ACC112 (cell line): ENCODE results near the gene TMEM209.
"Not testable (repeated sequence)": the region's sequence is repeated elsewhere in the genome, so short reads cannot be mapped to it uniquely, and the experiment has no call there.

Experiments used
- H2AFZ ChIP-seq: fragments of 200-600 bp; sonication (generic); one replicate; pipeline ENCODE4 v1.6.0; 2017; ENCODE audit warnings: antibody characterized with exemption, low read length; ENCODE audit not compliant: unreplicated experiment
- H3K27ac ChIP-seq: fragments of 200-600 bp; sonication (generic); 2 replicates; pipeline ENCODE4 v1.5.1; 2014; ENCODE audit warnings: low read depth, mild to moderate bottlenecking, antibody characterized with exemption, low read length, moderate library complexity
- H3K27me3 ChIP-seq: fragments of 200-600 bp; sonication (generic); 2 replicates; pipeline ENCODE4 v1.6.1; 2014; ENCODE audit warnings: mild to moderate bottlenecking, antibody characterized with exemption, low read length, moderate library complexity, mixed read lengths; ENCODE audit not compliant: insufficient read depth
- H3K36me3 ChIP-seq: fragments of 200-600 bp; sonication (generic); 2 replicates; pipeline ENCODE4 v1.6.1; 2016; ENCODE audit warnings: mild to moderate bottlenecking, antibody characterized with exemption, low read length, moderate library complexity, mixed read lengths; ENCODE audit not compliant: insufficient read depth
- H3K4me1 ChIP-seq: fragments of 200-600 bp; sonication (generic); one replicate; pipeline ENCODE4 v1.6.1; 2016; ENCODE audit warnings: low read length, mixed read lengths; ENCODE audit not compliant: insufficient read depth, unreplicated experiment, control insufficient read depth
- H3K4me3 ChIP-seq: fragments of 200-600 bp; sonication (generic); 2 replicates; pipeline ENCODE4 v1.5.1; 2014; ENCODE audit warnings: mild to moderate bottlenecking, low read depth, low read length
- H3K79me2 ChIP-seq: fragments of 200-600 bp; sonication (generic); one replicate; pipeline ENCODE4 v1.6.0; 2016; ENCODE audit warnings: low read length; ENCODE audit not compliant: control insufficient read depth, unreplicated experiment, insufficient read depth

The TMEM209 gene

GRCh38 chr7:130196476-130196875 lies 8.7 kb downstream of the TMEM209 start:
- Histone ChIP-seq H3K4me3 (no peak overlapping the region), H3K36me3 (peaks cover 27% of the 10 kb centered on the region; the same call in 1 of the 2 replicates), H2AFZ (no peak overlapping the region), H3K79me2 (peaks cover 2% of the 10 kb centered on the region), H3K27ac (no peak overlapping the region), H3K27me3 (no peaks in the 10 kb centered on the region), H3K4me1 (no peaks in the 10 kb centered on the region)

- Histone ChIP-seq H3K4me1 (no peaks in the 10 kb centered on the region), H3K79me2 (no peaks in the 10 kb centered on the region), H3K36me3 (peaks cover 22% of the 10 kb centered on the region; the same call in 1 of the 2 replicates), H2AFZ (no peak overlapping the region), H3K27me3 (no peaks in the 10 kb centered on the region), H3K27ac (no peak overlapping the region), H3K4me3 (no peak overlapping the region)
Measured at GRCh38 chr7:130195396-130195795, 9.8 kb downstream of the TMEM209 start.

- Histone ChIP-seq H3K27ac (no peak overlapping the region), H3K4me1 (peaks cover 6% of the 10 kb centered on the region), H3K27me3 (no peaks in the 10 kb centered on the region), H3K4me3 (no peak overlapping the region), H3K36me3 (peaks cover 13% of the 10 kb centered on the region; the same call in 1 of the 2 replicates), H3K79me2 (no peaks in the 10 kb centered on the region), H2AFZ (no peak overlapping the region)
Measured at GRCh38 chr7:130191791-130192190, 13.4 kb downstream of the TMEM209 start.

- H3K27me3 ChIP-seq, result no peaks in the 10 kb centered on the region
- peaks cover 16% of the 10 kb centered on the region; the same call in 1 of the 2 replicates for H3K36me3 ChIP-seq
- no peak overlapping the region for H2AFZ ChIP-seq
- H3K79me2 ChIP-seq, result no peaks in the 10 kb centered on the region
- no peak overlapping the region for H3K4me3 ChIP-seq
- peaks cover 6% of the 10 kb centered on the region for H3K4me1 ChIP-seq
- peak overlapping the region; percentile 23; the same call in 1 of the 2 replicates for H3K27ac ChIP-seq
Measured at GRCh38 chr7:130189343-130189742, 15.9 kb downstream of the TMEM209 start.

GRCh38 chr7:130187360-130187759 lies 17.8 kb downstream of the TMEM209 start:
- no peak overlapping the region for H3K27ac ChIP-seq
- no peak overlapping the region for H2AFZ ChIP-seq
- H3K36me3 ChIP-seq, result peaks cover 27% of the 10 kb centered on the region
- no peak overlapping the region for H3K4me3 ChIP-seq
- no peaks in the 10 kb centered on the region for H3K27me3 ChIP-seq
- H3K79me2 ChIP-seq, result no peaks in the 10 kb centered on the region
- H3K4me1 ChIP-seq, result peaks cover 6% of the 10 kb centered on the region

- H3K27ac ChIP-seq, H3K79me2 ChIP-seq, H3K4me3 ChIP-seq, H3K27me3 ChIP-seq, H3K4me1 ChIP-seq, H2AFZ ChIP-seq: not testable (repeated sequence)
- H3K36me3 ChIP-seq, result peaks cover 31% of the 10 kb centered on the region
Measured at GRCh38 chr7:130184349-130184748, 20.9 kb downstream of the TMEM209 start.

GRCh38 chr7:130182990-130183389 lies 22.2 kb downstream of the TMEM209 start:
- Histone ChIP-seq H3K27ac (no peak overlapping the region), H3K4me1 (no peaks in the 10 kb centered on the region), H3K36me3 (peaks cover 30% of the 10 kb centered on the region), H3K4me3 (no peak overlapping the region), H3K27me3 (no peaks in the 10 kb centered on the region), H3K79me2 (no peaks in the 10 kb centered on the region), H2AFZ (no peak overlapping the region)

GRCh38 chr7:130181263-130181605 lies 24.0 kb downstream of the TMEM209 start:
- H2AFZ ChIP-seq, result no peak overlapping the region
- H3K4me3 ChIP-seq, result no peak overlapping the region
- no peaks in the 10 kb centered on the region for H3K79me2 ChIP-seq
- H3K36me3 ChIP-seq, result peaks cover 30% of the 10 kb centered on the region
- no peaks in the 10 kb centered on the region for H3K27me3 ChIP-seq
- H3K4me1 ChIP-seq, result no peaks in the 10 kb centered on the region
- no peak overlapping the region for H3K27ac ChIP-seq

GRCh38 chr7:130180571-130181262 lies 24.5 kb downstream of the TMEM209 start:
- no peaks in the 10 kb centered on the region for H3K27me3 ChIP-seq
- H3K36me3 ChIP-seq, result peaks cover 30% of the 10 kb centered on the region
- H2AFZ ChIP-seq, result no peak overlapping the region
- no peaks in the 10 kb centered on the region for H3K4me1 ChIP-seq
- no peaks in the 10 kb centered on the region for H3K79me2 ChIP-seq
- H3K27ac ChIP-seq, result no peak overlapping the region
- H3K4me3 ChIP-seq, result no peak overlapping the region

GRCh38 chr7:130179631-130180030 lies 25.6 kb downstream of the TMEM209 start:
- Histone ChIP-seq H3K4me1 (no peaks in the 10 kb centered on the region), H3K79me2 (no peaks in the 10 kb centered on the region), H3K4me3 (no peak overlapping the region), H3K27me3 (no peaks in the 10 kb centered on the region), H3K36me3 (peaks cover 25% of the 10 kb centered on the region), H2AFZ (no peak overlapping the region), H3K27ac (no peak overlapping the region)

- peaks cover 28% of the 10 kb centered on the region for H3K36me3 ChIP-seq
- H3K27ac ChIP-seq, result no peak overlapping the region
Measured at GRCh38 chr7:130178251-130178650, 27.0 kb downstream of the TMEM209 start.

More at GRCh38 chr7:130178251-130178650, 27.0 kb downstream of the TMEM209 start:
- no peaks in the 10 kb centered on the region for H3K79me2 ChIP-seq
- H2AFZ ChIP-seq, result no peak overlapping the region
- H3K4me1 ChIP-seq, result no peaks in the 10 kb centered on the region
- no peak overlapping the region for H3K4me3 ChIP-seq
- H3K27me3 ChIP-seq, result no peaks in the 10 kb centered on the region
